ENCODE data around the gene ACSF2. TPM values are rescaled to one million over a fixed set of nuclear protein-coding genes. Genes with fewer than 3 reads are reported as not detected.

The ACSF2 gene
- polyA plus RNA-seq, 1 experiment: 52.1 TPM

DNA sequence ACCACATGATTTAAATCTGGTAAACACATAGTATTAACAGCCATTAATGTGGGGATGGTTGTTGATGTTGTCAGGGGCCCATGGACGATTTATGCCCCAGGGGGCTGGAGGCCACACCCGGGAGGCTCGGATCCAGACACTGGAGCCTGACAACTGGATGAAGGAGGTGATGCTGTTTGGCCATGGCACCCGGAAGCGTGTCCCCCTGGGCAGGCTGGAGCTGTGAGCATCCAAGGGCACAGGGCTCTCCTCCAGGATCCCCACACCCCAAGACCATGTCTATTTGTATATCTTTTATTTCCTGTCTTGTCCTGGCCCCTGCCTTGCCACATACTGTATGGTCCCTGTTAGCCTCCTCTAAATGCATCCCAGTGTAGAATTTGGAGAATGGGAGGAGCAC, 57.2 kb downstream of the ACSF2 start:
- TF ChIP-seq, protein P1, sequence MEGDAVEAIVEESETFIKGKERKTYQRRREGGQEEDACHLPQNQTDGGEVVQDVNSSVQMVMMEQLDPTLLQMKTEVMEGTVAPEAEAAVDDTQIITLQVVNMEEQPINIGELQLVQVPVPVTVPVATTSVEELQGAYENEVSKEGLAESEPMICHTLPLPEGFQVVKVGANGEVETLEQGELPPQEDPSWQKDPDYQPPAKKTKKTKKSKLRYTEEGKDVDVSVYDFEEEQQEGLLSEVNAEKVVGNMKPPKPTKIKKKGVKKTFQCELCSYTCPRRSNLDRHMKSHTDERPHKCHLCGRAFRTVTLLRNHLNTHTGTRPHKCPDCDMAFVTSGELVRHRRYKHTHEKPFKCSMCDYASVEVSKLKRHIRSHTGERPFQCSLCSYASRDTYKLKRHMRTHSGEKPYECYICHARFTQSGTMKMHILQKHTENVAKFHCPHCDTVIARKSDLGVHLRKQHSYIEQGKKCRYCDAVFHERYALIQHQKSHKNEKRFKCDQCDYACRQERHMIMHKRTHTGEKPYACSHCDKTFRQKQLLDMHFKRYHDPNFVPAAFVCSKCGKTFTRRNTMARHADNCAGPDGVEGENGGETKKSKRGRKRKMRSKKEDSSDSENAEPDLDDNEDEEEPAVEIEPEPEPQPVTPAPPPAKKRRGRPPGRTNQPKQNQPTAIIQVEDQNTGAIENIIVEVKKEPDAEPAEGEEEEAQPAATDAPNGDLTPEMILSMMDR (IDR thresholded peaks at IDR 0.05; ENCODE audit: low read depth, low read length): no peak
- ChIA-PET POLR2A (interaction anchor here (1.1 kb wide), 1 partner anchor 59 kb away, joined by 4 read pairs; no protein-coding TSS in a partner anchor), CTCF (interaction anchor here (0.7 to 3.9 kb wide), 9 partner anchors 11 to 357 kb away, joined by 3 to 22 read pairs (median 5); no protein-coding TSS in a partner anchor)
- Histone ChIP-seq H3K27me3 (ENCODE audit: control insufficient read depth, insufficient read depth, low read length) (no peaks in the 10 kb centered on the region), H3K4me3 (ENCODE audit: low read depth, low read length) (no peak overlapping the region), H3K9me3 (ENCODE audit: control insufficient read depth, insufficient read depth, low read length) (no peaks in the 10 kb centered on the region; the same call in 1 of the 2 replicates), H3K27ac (ENCODE audit: low read depth, low read length) (no peak overlapping the region)
- DNase-seq (ENCODE audit: low read depth, low spot score): no peak

DNA sequence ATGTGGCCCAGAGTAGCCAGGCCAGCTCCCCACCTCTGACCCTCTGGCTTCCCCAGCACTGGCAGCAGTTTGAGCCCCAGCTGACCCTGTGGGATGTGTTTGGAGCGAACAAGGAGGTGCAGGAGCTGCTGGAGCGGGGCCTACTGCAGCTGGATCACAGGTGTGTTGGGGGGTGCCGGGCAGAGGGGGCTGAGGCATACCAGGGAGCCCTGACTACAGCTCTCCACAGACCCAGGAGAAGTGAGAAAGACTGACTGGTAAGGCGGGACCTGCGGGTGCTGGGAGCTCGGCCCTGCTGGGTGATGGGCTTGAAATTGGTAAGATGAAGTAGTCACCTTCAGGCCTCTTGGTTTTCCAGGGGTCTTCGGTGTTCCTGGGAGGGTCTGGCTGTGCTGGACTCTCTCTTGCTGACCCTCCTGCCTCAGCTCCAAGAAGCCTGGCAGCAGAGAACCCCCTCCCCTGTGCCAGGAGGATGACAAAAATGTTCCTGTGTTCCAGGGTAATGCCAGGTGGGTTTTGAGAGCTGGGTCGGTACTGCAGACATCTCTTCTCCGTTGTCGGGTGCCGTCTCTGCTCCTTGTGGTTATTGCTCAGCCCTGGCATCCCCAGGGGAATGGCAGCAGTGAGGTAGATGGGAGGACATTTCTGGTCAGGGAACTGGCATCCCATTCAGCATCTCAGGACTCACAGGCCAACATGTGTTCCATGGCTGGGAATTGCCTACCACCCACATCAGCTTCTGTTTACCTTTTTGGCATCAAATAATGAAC, 58.6 kb downstream of the ACSF2 start:
- TF ChIP-seq, protein P1 (IDR thresholded peaks at IDR 0.05; ENCODE audit: low read depth, low read length): no peak
- no peak for DNase-seq (ENCODE audit: low read depth, low spot score)

DNA sequence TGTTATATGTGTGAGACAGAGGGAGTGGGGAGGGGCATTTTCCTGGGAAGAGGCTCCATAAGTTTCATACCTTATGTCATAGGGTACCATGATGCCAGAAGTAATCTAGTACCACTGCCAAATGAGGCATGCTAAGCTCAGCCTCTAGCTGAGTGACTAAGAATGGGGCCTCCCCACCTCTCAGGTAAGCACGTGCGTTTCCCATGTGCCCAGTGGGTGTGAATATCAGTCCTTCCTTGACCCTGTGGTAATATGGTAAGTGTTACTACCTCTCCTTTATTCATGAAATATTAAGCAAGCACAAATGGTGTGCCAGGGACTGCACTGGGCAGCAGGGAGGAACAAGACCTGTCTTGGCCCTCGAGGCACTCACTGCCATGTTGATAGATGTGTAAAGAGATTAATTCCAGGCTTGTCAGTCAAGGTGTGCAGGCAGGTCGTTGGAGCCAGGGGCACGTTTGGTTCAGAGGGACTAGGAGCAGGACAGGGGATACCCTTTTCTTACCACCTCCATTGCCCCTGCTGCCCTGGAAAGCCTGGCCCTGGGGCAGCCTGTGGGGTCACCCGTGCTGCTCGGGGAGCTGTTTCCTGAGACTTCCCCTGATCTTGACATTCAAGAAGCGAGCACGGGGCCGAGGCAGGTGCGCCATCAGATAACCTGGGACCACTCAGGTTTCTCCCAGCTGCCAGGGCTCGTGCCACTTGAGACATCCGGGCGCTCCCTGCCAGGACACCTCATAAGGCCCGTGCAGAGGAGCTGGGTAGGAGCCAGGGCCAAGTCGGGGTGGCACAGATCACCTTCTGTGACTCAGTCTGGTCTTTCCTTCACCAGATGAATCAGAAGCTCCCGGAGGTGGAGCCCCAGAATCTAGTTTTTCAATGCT, 61.4 kb downstream of the ACSF2 start:
- ChIA-PET CTCF (interaction anchor here (2.3 kb wide), 1 partner anchor 8 kb away, joined by 9 read pairs; the partner anchor contains the start of gene RSAD1), POLR2A (no interaction called here)
- peaks cover 5% of the 10 kb centered on the region for H3K27me3 ChIP-seq (ENCODE audit: control insufficient read depth, insufficient read depth, low read length)
- H3K4me3 ChIP-seq (ENCODE audit: low read depth, low read length): no peak overlapping the region
- H3K27ac ChIP-seq (ENCODE audit: low read depth, low read length): no peak overlapping the region
- H3K9me3 ChIP-seq (ENCODE audit: control insufficient read depth, insufficient read depth, low read length): no peaks in the 10 kb centered on the region
- TF ChIP-seq, protein P1 (IDR thresholded peaks at IDR 0.05; ENCODE audit: low read depth, low read length): no peak
- no peak for DNase-seq (ENCODE audit: low read depth, low spot score)

More for the DNA sequence above, 58.6 kb downstream of the ACSF2 start:
- ChIA-PET POLR2A (no interaction called here), CTCF (interaction anchor here (0.8 to 3.9 kb wide), 6 partner anchors 9 to 887 kb away, joined by 3 to 22 read pairs (median 10); no protein-coding TSS in a partner anchor)
- H3K9me3 ChIP-seq (ENCODE audit: control insufficient read depth, insufficient read depth, low read length): no peaks in the 10 kb centered on the region
- H3K27me3 ChIP-seq (ENCODE audit: control insufficient read depth, insufficient read depth, low read length): no peaks in the 10 kb centered on the region
- no peak overlapping the region for H3K4me3 ChIP-seq (ENCODE audit: low read depth, low read length)
- no peak overlapping the region for H3K27ac ChIP-seq (ENCODE audit: low read depth, low read length)

DNA sequence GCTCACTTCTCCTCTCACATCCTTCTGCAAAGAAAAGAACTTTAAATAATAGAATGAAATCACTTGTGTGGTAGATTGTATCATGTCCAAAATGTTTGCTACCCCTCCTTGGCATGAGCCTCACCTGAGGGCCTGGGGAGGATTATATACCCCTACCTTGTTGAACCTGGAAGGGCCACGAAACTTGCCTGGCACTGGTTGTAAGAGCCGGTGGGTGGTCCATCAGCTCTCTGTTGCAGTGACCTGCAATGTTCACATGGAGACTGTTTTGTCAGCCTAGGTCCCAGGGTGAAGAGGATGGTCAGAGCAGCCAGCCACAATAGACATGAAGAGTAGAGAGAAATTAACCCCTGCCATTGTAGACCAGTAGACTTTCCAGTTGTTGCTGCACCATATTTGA, 62.9 kb downstream of the ACSF2 start:
- H3K9me3 ChIP-seq (ENCODE audit: control insufficient read depth, insufficient read depth, low read length): no peaks in the 10 kb centered on the region
- H3K27me3 ChIP-seq (ENCODE audit: control insufficient read depth, insufficient read depth, low read length): peaks cover 5% of the 10 kb centered on the region
- ChIA-PET POLR2A (no interaction called here), CTCF (interaction anchor here (1.1 to 2.3 kb wide), 2 partner anchors 10 to 12 kb away, joined by 3 to 9 read pairs; partner anchors contain the start of gene RSAD1)
- H3K4me3 ChIP-seq (ENCODE audit: low read depth, low read length): no peak overlapping the region
- no peak for DNase-seq (ENCODE audit: low read depth, low spot score)
- TF ChIP-seq, protein P1 (IDR thresholded peaks at IDR 0.05; ENCODE audit: low read depth, low read length): no peak
- no peak overlapping the region for H3K27ac ChIP-seq (ENCODE audit: low read depth, low read length)

Measured in AG04450 (cell line).